Activated CD4-positive, alpha-beta T cell treated with anti-CD3 and anti-CD28 coated beads, Interleukin-2, amount 10 ng/mL, durations not matched to agents 7 days and 5 days (primary cell): Measurements from ENCODE around the gene OR10G3. TPM values are rescaled to one million over a fixed set of nuclear protein-coding genes. Genes with fewer than 3 reads are reported as not detected.

ENCODE experiments used
- total RNA-seq, 2 experiments: library from RNA; stranded (reverse); gene quantifications; one replicate each; pipeline ENCODE4 v1.2.3, GENCODE V29; 2021

Gene OR10G3
- total RNA-seq, 2 experiments from 2014 or later: not detected

Other genes starting within 250 kb of the OR10G3 start
- 100 to 1,000 TPM; 125 to 139 TPM for gene SUPT16H, start 196.1 kb downstream of the OR10G3 start, total RNA-seq
- gene CHD8, start 124.0 kb downstream of the OR10G3 start, total RNA-seq: 100 to 1,000 TPM; 123 to 127 TPM
- gene RAB2B, start 103.1 kb downstream of the OR10G3 start, total RNA-seq: 10 to 100 TPM; 23.3 to 23.8 TPM
- 10 to 100 TPM; 78.0 to 83.1 TPM for gene TOX4, start 102.9 kb downstream of the OR10G3 start, total RNA-seq
- gene METTL3, start 68.7 kb downstream of the OR10G3 start, total RNA-seq: 10 to 100 TPM; 80.2 to 81.4 TPM
- gene SALL2, start 53.7 kb downstream of the OR10G3 start, total RNA-seq: 1 to 10 TPM; 1.9 to 2.2 TPM
- gene OR10G2, start 54.9 kb upstream of the OR10G3 start, total RNA-seq: not detected
- not detected for gene OR4E2, start 73.8 kb upstream of the OR10G3 start, total RNA-seq
- gene OR4E1, start 93.7 kb upstream of the OR10G3 start, total RNA-seq: under 1 TPM; 0.05 to 0.23 TPM